ENCODE measurements around the gene MAN2B2. TPM values are rescaled to one million over a fixed set of nuclear protein-coding genes. Genes with fewer than 3 reads are reported as not detected.

The MAN2B2 gene
- total RNA-seq, 1 experiment from 2014 or later, result 5.9 TPM

GRCh38 chr4:6622744-6623143 is 47.8 kb downstream of the MAN2B2 start:
- Histone ChIP-seq H3K23me2 (ENCODE audit: insufficient read length, low read depth, low read length, poor library complexity, severe bottlenecking) (no peaks in the 10 kb centered on the region), H3K9ac (ENCODE audit: extremely low read depth, insufficient read length, low read length) (no peak overlapping the region), H3K18ac (ENCODE audit: insufficient read length, low read depth, low read length) (no peak overlapping the region), H3T11ph (ENCODE audit: low read length) (no peak overlapping the region), H3K4me2 (ENCODE audit: insufficient read depth, insufficient read length, low read length) (no peak overlapping the region), H4K91ac (ENCODE audit: insufficient read length, low read depth, low read length) (no peak overlapping the region), H3K9me3 (ENCODE audit: control insufficient read depth, low read depth, low read length) (no peaks in the 10 kb centered on the region), H3K27me3 (ENCODE audit: insufficient read depth, low read length) (no peaks in the 10 kb centered on the region), H3K79me2 (ENCODE audit: insufficient read depth, low read length) (no peaks in the 10 kb centered on the region), H3K4ac (ENCODE audit: low read depth, low read length) (no peak overlapping the region), H3K27ac (ENCODE audit: insufficient read length, low read depth, low read length) (no peak overlapping the region), H3K14ac (ENCODE audit: insufficient read depth, low read length) (no peak overlapping the region), H2AFZ (ENCODE audit: low read length) (no peak overlapping the region), H3K79me1 (ENCODE audit: insufficient read depth, low read depth, low read length, poor library complexity, severe bottlenecking) (no peaks in the 10 kb centered on the region), H2BK15ac (ENCODE audit: low read depth, low read length) (no peak overlapping the region), H3K56ac (ENCODE audit: insufficient read length, low read depth, low read length) (no peak overlapping the region), H2BK5ac (ENCODE audit: insufficient read length, low read length) (no peak overlapping the region), H2BK12ac (ENCODE audit: insufficient read length, low read depth, low read length) (no peak overlapping the region), H3K4me1 (ENCODE audit: insufficient read depth, low read length) (no peaks in the 10 kb centered on the region), H3K23ac (ENCODE audit: insufficient read length, low read depth, low read length) (no peak overlapping the region), H4K5ac (ENCODE audit: insufficient read length, low read depth, low read length) (no peak overlapping the region), H2AK5ac (ENCODE audit: insufficient read length, low read length) (no peak overlapping the region), H4K8ac (replicated peaks; ENCODE audit: insufficient read length, low read depth, low read length) (no peak overlapping the region), H4K20me1 (ENCODE audit: control insufficient read depth, insufficient read depth, insufficient read length) (no peaks in the 10 kb centered on the region), H2BK20ac (ENCODE audit: low read depth, low read length, poor library complexity, severe bottlenecking) (no peak overlapping the region), H2BK120ac (ENCODE audit: low read depth, low read length, poor library complexity, severe bottlenecking) (no peak overlapping the region)
- no CpG with 5 or more reads among the region's 2 CpGs for WGBS (ENCODE audit: extremely low coverage, insufficient read length, low lambda C conversion rate)
- Mint-ChIP-seq H3K27ac (no peak overlapping the region), H3K27me3 (ENCODE audit: low read depth) (no peaks in the 10 kb centered on the region; the same call in 1 of the 2 replicates), H3K4me3 (no peak overlapping the region), H3K4me1 (peaks cover 0 to 7% of the 10 kb centered on the region in 2 experiments; a peak in 3 of 4 replicates), H3K9me3 (no peaks in the 10 kb centered on the region), H3K36me3 (ENCODE audit: insufficient read depth in 1 of 3, low read depth in 3 of 3) (peaks cover 0 to 12% (median 0%) of the 10 kb centered on the region in 3 experiments; a peak in 1 of 7 replicates)
- no peak for TF ChIP-seq CTCF (conservative IDR thresholded peaks at IDR 0.05)
- no peak for DNase-seq

Data from H9 (cell line).